ENCODE measurements around the gene DVL2.

Gene DVL2

DNA sequence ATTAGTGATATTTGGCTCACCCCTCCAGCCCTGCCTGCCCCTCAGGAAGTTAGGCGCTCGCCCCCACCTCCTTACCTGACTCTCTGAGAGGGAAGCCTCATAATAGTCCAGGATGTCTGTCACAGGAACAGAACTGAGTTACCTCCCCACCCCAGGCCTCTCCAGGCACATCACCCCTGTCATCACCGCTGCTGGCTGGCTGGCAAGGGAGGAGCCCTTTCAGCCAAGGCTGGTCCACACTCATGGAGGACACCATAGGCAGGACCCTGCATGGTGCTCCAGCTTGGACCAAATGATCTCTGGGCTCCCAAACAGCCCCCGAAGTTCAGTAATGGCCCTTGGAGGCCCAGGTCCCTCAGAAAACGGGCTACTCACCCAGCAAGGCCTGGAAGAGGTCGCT is 16.2 kb downstream of the DVL2 start:
- no peak for DNase-seq

DNA sequence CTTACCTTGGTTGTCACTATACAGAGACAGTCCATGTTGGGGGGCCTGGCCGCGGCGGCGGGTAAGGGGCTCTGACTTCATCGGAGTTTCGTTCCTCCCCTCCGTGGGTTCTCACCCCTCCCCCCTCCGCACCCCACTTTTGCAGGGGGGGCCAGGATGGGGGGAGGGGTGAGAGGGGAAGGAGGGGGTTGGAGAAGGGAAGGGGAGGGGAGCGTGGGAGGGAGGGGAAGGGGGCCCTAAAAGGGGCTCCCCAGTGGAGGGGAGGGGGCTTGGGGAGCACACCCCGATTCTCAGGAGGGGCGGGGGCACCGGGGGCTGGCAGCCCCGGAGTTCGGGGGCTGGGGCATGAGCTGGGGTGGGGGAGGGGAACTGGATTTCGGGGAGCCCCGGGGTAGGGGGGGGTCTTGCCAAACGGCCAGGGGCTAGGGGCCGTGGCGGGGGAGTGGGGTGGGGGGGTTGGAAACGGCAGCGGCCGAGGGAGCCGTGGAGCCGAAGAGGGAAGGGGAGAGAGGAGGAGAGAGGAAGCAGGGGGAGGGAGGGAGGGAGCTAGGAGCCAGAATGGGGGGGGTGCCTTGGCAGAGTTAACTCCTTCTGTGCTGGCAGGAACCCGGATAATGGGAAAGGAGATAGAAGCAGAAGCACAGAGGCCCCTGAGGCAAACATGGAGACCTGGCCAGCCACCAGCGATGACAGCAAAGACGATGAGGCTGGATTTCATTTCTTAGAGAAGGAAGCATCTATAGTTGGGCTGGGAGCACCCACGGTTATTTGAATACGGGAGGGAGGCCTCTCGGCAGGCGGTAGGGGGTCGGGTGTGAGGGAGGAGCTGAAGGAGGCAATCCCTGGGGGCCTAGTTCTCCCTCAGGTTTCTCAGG is 17.0 kb downstream of the DVL2 start:
- DNase-seq, result peak; percentile 51

DNA sequence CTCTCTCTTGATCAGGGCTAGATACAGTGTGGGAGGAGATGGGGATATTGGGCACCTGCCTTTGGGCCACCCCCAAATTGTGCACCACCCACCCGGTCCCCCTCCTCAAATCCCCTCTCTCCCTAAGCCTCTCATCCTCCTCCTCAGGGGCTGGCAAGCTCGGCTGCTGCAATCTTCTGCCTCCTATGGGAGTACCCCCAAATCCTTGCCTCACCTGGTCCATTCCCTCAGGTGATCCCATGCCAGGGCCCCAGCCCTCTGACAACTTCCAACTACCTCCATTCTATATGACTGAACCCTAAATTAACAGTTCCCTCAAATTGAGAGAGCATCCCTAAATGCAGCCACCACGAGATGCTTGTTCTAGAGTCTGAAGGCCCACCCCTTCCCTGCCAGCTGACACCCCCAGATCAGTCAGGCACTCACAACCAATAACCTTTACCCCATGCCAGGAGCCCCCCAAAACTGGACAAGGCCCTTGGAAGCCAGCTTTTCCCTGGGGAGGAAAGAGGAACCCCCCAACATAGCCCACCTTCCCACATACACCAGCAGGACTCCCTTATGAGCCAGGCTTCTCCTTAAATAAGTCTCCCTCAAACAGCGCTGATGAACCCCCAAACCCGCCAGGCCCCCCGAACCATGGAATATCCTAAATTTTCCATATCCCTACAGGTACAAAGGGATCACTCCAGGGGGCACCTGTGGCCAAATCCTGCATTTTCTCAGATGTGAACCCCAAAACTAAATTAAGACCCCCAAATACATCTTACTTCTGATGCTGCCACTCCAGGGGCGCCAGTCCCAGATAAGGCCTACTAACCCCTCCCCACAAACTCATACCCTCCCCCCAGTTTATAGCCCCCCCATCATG is 17.8 kb downstream of the DVL2 start:
- no peak for DNase-seq

DNA sequence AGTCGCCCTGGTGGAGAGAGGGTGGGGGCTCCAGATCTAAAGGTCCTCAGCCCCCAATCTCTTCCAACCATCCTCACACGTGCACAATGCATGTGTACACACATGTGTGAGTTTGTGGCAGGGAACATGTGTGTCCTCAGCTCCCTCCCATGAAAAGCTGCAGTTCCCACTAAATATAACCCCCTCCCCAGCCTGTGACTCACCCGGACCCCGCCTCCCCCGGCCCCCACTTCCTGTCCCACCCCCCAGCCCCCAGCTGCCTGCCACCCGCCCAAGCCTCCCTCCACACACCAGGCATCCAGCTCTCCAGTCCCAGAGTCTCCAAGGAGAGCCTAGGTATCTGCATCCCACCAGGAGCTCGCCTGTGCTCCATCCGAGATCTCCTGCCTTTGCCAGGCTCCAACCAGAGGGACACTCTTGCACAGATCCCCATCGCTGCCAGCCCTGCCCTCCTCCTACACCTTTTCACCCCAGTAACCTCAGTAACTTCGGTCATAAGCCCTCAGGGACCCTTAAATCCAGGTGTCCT is 18.6 kb downstream of the DVL2 start:
- DNase-seq, result no peak

DNA sequence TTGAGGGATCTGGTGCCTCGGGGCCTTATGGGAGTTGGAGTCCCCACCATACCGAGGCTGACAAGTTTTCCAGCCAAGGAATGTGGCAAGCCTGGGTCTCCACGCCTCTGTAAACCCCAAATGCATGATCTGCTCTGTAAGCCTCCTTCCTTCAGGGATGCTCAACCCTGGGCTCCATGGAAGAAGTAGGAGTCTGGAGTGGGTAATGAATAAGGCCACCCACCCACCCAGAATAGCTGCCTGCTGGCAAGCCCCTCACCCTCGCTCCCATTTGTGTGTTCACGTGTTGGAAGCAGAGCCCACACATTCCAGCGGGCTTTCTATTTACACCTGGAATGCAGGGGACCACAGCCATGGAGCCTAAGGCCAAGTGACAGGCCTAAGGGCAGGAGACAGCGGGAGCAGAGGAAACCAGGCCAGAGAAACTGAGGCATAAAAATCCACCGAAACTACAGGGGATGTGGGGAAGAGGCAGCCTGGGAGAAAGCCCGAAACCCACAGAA is 19.1 kb downstream of the DVL2 start:
- DNase-seq, result no peak

DNA sequence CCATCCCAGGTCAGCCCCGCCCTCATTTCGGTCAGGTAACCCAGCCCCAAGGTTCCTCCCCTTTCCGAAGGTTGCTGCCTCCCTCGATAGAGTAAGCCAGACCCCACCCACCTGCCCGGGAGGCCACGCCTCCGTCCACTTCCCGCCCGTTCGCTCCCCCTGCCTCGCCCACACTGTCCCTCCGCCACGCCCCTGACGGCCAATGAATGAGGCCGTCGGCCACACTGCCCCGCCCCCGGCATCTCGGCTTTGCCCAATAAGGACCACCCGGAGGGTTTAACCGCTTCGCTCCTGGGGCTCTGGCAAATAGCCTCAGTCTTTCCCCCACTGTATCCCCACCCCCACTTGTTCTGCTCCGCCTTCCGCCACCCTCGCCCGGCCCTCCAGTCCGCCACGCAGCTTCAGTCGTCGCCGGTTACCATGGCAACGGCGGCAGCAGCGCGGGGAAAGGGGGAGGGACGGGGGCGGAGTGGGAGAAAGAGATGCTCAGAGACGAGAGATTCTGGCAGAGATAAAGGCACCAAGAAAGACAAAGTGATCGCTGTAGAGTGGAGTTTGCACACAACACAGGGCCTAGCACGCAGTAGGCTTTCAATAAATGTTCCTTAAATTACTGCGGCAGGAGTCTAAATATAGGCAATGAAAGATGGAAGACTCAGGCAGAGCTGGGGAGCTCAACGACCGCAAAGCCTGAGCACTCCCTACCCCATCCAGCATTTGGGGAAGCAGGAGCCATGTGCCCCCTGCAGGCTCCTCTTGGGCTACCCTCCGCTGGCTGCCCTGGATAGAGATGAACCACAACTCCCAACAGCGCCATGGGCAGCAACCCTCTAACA is 19.8 kb downstream of the DVL2 start:
- peak; percentile 99 for DNase-seq

DNA sequence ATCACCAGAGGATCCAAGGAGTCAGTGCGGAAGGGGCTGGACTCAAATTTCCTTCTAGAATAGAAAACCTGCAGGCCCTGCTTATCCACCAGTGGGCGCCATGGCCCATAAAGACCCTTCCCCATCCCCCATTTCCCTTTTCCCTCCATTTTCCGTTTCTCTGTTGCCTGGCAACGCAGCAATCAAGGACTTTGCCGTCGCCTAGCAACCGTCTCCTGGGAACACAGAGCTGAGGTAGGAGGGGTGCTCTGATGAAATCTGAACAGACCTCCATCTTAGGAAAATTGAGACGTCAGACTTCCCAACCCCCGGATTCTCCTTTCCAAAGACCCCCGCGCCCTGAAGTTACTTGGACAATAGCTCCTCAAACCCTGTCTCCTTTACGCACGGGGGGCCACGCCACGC is 20.4 kb downstream of the DVL2 start:
- peak; percentile 96 for DNase-seq

DNA sequence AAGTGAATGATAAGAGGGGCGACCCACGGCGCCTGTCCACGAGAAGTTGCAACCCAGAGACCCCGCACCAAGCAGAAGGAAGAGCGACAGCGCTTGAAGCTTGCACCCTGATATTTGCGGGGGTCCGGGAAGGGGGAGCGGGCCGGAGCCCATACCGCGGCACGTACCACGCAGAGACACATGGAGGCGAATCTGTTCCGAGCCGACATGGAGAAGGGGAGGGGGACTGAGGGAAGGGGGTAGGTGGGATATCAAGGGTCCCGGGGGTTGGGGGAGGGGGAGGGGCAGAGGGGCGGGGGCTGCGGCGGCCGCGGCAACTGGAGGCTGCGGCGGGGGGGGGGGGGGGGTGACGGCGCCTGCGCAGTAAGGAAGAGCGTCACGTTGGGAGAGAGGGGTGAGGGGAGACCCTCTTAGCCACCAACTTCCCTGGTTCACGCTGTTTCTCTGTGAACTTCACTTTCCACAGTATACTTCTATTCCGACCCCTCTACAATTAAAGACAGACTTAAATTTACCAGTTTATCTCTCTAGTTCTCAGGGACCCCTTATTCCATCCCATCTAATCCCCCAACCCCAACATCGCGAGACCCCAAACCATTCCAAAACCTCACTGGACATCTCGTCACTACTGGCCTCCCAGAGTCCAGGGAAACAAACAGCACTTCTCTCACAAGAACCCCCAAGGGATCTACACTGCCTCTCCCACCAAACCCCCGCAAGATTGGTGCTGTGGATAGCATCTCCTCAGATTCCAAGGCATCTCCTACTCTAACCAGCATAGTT is 22.6 kb downstream of the DVL2 start:
- no peak for DNase-seq

DNA sequence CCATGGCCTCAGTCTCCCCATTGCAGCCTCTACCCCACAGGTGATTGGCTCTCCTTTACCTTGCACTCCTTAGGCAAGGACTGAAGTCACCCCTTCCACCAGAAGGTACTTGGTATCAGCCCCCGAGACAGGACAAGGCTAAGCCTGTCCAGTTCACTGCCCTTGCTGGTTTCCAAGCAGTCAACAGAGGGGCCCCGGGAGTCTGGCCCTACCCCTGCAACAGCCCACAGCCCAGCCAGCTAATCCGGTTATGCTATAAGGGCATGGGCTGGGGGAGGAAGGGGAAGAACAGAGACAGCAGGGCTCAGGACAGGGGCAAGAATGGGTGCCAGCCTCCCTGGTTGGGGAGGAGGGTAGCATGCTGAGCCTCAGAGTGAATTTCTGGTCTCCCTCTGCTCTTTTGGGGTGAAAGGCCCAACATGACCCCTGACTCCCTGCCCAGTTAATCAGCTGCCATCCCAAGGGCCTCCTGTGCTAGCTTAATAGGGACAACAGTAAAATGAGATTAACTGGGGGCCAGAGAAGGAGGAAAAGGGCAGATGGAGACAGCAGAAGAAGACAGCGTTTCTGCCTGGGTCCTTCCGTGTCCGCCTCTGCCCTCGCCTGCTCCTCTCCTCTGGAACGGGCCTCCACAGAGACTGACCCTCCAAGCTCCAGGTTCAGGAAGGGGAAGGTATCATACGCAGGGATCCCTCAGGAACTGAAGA is 25.4 kb downstream of the DVL2 start:
- DNase-seq, result no peak

DNA sequence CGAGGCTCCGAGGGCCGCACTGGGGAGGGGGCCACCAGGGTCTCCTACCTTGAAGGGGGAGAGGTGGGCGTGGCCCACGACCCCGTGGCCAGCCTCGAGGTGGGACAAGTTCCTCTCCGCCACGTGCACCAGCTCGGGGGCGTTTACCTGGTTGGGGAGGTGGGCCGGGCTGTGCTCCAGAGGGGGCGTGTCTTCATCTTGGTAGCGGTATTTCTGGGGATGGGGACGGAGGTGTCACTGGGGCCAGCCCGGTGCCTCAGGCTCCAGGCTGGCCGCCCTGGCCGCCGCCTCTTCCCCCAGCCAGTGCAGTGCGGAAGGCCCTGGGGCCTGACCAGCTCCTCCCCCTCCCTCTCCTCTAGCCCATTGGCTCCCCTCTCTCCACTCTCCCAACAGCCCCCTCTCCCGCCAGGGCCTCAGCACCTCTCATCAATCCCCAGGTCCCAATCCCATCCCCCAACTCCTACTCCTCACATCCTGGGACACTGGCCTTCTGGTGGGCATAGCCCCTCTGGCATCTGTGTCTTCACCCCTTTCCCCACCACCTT is 26.2 kb downstream of the DVL2 start:
- no peak for DNase-seq

DNA sequence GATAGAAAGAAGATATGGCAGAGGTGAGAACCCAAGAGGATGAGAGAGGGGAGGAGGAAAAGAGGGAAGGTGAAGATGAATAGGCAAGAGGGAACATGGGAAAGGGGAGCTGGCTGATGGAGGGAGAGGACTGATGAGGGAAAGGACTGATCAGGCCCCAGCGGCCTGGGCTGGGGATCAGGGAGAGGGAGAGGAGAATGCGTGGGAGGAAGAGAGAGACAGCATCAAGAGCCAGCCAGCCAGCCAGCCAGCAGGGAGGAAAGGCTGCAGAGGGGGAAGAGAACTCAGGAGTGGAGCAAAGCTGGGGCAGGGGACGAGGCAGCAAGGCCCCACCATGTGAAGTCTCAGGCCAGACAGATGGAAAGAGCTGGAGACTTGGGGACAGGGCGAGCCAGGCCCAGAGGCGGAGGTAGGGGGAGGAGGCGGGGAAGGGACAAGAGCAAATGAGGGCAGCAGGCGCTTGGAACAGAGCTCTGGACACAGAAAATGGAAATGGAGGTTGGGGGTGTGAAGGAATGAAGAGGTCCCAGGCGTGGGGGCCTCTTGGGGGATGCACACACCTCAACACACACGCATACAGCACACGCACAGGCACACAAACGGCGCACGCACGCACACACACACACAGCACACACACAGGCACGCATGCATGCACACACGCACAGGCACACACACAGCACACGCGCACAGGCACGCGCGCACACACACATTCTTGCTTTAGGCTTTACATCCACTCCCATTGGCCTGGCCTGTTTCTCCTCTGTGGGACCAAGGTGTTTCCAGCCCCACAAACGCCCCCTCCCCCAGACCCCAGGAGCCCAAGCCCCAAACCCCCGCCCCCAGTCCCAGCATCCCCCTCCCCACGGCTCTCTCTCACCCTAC is 27.0 kb downstream of the DVL2 start:
- no peak for DNase-seq

DNA sequence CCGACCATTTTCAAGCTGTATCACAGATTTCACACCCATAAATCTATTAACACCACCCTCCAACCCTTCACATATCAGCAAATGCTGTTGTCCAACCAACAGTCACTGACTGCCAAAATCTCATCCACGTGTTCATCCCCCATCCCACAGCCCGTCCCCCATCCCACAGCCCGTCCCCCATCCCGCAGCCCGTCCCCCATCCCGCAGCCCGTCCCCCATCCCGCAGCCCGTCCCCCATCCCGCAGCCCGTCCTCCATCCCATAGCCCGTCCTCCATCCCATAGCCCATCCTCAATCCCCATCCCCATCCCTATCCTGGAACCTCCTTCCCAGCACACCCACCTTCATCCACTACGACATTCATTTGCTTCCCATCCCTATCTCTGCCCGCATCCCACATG is 28.8 kb downstream of the DVL2 start:
- DNase-seq, result no peak

DNA sequence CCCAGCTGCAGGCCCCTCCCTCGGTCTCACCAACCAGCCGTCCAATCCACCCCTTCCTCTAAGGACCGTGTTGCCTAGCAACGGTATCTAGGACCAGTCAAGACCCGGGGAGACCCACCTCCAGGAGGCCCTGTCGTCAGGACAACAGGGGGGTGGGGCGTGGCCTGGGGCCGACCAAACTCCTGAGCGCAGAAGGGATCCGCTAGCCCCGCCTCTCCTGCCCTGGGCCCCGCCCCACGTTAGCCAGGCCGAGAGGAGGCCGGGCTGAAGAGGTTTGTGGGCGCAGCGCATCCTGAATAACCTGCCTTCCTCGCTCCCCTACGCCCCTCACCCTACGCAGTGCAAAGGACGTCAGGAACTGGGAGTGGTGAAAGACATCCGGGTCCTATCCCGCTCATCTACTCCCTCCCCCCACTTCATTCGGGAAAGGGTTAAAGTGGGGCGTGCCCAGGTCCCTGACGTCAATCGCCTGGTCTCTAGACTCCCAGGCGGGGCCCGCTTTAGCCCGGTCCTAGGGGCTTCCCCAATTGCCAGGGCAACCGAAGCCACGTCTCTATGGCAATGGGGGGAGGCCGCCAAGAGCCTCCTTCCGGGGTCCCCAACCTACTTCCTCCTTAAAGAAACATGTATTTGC is 29.4 kb downstream of the DVL2 start:
- DNase-seq, result peak; percentile 97

DNA sequence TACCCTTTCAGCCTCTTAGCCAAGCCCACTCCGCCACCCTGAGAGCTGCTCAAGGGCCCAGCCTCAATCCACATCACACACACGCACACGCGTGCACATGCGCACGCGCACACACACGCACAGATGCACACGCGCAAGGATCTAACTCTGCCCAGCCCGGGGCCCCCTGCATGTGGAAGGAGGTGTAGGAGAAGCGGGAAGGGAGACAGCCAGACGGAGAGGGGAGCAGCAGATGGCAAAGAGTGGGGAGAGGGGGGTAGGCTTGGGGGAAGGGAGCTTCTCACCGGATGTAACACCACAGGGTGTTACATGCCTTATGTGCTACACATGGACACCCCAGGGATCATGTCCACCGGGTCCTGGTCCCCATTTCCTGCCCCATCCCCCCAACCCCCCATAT is 30.0 kb downstream of the DVL2 start:
- no peak for DNase-seq

DNA sequence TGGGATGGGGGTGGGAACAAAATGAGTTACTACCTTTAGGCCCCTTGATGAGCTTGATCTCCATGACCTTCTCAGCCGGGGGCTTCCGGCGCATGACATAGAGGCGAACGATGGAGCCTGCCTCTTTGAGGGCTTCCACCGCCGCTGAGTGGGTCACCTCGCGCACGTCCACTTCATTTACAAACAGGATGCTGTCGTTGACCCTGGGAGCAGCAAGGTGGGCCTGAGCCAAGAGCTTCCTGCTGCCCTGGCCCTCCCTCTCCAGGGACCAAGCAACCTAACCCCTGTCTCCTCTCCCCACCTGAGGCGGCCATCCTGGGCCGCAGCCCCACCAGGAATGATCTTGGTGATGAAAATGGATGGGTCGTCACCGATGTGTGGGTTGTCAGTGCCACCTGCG is 30.9 kb downstream of the DVL2 start:
- DNase-seq, result no peak

DNA sequence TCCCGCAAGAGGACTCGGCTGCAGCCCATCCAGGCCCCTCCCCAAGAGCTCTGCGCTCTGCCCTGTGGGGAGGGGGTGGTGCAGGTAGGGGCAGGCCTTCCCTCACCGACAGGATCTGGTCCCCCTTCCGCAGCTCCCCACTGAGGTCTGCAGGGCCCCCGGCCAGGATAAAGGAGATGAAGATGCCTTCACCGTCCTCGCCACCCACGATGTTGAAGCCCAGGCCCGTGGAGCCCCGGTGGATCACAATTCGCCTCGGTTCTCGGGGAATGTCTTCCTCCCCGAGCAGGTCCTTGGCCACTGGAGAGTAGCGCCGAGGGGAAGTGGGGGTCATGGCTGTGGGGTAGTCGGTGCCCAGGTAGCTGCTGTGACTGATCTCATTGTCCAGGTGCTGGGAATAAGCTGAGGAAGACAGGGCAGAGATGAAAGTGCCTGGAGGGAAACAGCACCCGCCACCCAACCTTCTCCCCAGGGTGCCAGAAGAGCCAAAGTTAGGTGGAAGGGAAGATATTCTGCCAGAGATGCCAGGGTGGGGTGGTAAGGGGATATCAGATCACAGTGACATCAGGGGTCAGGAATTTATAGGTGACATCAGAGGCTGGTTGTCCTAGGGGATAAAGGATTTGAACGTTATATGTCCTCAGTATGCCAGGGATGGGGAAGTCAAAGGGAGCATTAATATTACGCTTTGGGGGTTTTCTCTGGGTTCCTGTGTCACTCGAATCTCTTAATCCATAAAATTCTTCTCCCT is 37.5 kb downstream of the DVL2 start:
- DNase-seq, result no peak

DNA sequence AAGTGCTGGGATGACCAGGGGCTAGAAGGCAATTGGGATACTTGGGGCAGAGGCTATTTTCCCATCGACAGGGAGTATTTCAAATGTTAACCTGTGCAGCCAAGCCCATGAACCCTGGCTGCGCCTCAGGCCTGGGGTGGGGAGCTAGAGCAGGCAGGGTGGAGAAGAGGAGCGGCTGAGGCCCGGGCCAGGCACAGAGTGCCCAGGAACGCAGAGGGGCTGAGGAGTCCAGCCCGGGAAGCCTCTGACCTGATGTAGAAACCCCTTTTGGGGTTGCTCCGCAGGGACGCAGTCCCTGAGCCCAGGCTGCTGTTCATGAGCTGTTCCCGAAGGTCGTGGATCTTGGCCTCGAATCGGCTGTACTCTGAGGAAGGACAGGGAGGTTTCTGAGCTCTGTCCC is 38.3 kb downstream of the DVL2 start:
- no peak for DNase-seq

DNA sequence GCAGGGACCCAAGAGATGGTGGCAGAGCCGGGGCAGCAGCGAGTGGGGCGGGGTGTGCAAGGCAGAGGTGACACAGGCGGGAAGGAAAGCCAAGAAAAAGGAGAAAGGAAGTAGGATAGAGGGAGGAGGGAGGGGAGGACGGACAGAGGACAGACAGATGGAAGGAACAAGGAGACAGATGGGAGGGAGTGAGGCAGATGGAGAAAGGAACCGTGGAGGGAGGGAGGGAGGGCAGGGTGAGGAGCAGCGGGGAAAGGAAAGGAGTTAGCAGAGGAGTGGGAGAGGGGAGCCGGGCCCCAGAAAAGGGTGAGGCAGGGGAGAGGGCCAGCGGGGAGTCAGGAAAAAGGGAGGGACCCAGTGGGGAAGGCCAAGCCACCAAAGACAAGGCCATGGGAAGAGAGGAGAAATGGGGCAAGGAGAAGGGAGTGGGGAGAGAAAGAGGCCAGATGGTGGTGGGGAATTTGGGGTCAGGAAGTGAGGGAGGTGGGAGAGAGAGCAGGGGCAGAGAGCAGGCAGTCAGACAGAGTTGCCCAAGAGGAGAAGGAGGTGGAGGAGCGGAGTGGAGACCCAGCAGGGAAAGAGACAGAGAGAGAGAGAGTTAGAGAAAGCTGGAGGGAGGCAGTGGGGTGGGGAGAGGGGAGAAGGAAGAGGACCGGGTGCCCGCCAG is 41.9 kb downstream of the DVL2 start:
- no peak for DNase-seq
